NCI-H2107 treated with DMSO at 0.1 percent for 48 hours (cell line): ENCODE results near the gene ADORA1.

Experiments
- DNase-seq: peaks from one replicate; lab custom pipeline; 2025; ENCODE audit not compliant: unreplicated experiment; lab: John Stamatoyannopoulos, UW

The ADORA1 gene

GRCh38 chr1:203185585-203185984 is 58.1 kb downstream of the ADORA1 start:
- no peak for DNase-seq

DNA sequence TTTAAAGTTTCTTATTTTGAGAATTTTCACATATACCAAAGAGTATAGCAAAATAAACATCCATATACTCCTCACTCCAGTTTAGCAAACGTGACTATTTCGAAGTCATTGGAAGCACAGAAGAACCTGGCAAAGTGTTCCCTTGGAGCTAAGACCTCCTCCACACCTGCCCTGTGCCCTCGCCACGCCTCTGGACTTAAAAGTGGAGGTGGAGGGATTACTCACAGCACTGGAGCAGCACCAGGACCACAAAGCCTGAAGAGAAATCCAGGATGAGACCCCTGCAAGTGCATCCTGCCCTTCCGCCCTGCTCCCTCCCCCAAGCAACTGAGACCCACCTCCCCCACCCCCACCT is 58.5 kb downstream of the ADORA1 start:
- no peak for DNase-seq

DNA sequence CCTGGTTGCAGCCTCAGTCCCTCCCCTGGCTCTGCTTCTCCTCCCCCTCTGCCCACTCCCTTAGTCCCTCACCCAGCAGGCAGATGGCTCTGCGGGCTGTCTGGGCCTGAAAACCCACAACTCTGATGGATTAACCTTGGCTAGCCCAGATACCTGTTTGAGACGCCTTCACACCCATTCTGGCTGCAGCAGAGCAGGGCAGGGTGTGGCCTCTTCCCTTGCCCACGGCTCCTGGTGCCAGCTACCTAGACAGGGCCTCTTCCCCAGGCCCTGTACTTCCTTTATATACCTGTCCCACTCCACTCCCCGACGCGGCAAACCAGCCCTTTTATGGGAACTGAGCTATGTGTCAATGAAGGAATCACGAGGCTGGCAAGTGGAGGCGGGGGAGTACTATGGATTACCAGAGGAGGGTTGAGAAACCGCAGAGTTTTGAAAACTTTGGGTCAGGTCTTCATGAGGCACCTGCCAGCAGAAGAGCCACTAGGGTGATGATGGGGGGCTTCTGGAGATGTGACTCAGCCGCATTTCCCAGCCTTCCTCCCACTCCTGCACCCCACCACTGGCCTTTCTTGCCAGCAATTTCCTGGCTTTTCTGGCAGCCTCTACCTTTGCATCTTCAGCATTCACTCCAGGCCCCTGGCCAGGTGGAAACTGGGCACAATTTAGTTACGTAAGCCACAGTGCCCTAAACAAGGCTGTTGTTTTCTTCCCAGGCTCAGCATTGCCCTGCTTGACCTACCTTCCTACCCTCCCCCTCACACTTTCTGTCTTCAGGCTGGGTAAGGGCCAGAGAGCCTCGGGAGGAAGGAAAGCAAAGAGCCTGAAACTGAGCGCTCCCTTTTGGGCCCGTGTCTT is 59.1 kb downstream of the ADORA1 start, which contains the start of gene CHI3L1:
Gene CHI3L1, minus strand, starts transcription at position 259 of the 858 bp plus-strand sequence. Its CDS starts 81 bp downstream, at position 178.
- no peak for DNase-seq

GRCh38 chr1:203187304-203187685 is 59.8 kb downstream of the ADORA1 start:
- no peak for DNase-seq

DNA sequence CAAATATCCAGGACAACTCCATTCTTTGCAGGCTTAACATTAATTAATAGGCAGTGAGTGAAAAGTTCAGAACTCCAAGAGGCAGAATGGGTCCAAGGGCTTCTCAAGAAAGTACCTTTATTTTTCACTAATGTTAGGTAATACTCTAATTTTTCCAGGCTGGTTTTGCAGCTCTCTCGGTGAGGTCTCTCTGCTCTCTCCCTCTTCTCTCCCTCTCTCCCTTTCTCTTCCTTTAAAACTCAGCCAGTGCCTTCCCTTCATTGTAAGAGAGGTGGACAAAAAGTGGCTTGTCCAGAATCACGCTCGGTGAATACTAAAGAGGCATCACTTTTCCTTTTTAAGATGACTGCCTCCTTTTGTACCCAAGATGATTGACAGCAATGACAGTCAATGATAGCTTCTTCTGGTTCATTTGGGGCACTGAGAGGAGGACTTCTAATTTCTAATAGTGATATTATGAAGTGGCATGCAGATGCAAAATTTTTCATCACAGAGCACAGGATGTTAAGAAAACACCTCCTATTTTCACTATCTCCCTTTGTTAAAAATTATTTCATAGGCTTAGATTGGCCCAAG is 60.3 kb downstream of the ADORA1 start:
- no peak for DNase-seq

DNA sequence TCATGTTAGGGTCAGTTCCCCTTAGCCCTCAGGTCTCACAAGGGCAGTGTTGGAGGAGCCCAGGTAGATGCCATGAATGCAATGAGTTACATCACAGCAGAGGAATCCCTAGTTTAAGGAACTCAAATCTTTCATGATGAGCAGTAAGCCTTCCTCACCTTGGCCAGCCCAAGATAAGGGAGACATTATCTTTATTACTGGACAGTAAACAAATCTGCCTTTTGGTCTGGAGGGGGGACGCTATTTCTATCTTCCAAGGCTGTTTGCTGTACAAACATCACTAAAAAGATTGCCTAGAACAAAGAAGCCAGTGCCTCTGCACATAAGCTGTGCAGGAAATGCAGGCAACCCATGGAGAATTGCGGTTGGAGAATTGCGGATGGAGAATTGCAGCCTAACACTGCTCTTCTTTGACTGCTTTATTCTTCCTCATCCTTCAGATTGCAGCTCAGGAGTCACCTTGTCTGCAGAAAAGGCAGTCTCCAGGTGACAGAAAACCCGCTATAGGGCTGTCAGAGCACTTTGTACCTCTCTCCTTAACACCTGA is 61.2 kb downstream of the ADORA1 start:
- no peak for DNase-seq

DNA sequence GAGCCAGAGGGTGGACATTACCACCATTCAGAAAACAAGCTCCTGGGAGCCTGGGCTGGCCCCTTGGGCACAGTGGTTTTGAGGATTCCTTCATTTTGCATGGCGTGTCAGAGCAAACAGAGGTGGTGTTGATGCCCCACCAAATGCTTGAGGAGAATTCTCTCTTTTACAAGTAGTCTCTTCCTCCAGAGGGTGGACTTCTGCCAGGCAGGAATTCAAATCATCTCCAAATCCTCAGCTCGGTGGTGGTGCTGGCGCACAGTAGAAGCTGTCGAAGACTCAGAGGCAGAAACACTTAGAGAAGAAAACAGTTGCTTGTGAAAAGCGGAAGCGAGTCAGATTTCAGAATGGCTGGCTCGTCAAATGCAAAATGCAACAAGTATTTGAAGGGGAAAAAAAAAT is 62.4 kb downstream of the ADORA1 start:
- no peak for DNase-seq

DNA sequence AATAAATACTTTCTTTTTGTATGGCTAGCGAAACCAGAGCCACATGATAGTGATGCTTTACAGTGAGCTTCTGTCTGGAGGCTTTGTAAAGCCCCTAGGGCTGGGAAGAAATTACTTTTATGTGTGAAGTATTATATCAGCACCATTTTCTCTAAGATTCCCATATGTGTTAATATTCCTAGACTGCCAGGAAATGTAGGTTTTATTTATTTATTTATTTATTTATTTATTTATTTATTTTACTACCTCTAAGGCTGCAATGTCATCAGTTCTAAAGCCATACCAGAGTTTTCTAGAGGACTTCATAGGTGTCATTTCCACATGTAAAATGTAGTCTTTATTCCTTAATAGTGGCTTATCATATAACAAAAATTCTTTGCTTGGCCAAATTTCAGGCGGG is 63.4 kb downstream of the ADORA1 start:
- no peak for DNase-seq

- no peak for DNase-seq
Observed at GRCh38 chr1:203196371-203196770, 68.8 kb downstream of the ADORA1 start.

DNA sequence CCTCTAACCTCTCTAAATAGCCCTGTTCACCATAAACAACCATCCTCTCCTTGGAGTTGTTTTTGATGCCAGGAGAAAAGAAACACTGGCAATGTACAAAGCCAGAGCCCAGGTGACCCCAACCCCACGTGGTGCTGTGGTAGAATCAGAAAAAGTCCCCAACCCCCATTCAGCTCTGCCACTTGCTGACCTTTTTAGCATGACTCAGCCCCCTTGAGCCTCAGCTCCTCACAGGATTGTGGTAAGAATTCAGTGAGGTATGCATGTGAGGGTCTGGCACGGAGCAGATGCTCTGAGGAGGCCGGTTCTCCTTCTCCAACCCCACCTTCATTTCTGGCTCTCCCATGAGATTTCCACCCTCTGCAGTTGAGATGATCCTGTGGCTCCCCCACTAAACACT is 70.1 kb downstream of the ADORA1 start:
- no peak for DNase-seq

GRCh38 chr1:203199002-203199401 is 71.5 kb downstream of the ADORA1 start:
- no peak for DNase-seq

GRCh38 chr1:203199481-203199815 is 71.9 kb downstream of the ADORA1 start:
- DNase-seq = no peak

DNA sequence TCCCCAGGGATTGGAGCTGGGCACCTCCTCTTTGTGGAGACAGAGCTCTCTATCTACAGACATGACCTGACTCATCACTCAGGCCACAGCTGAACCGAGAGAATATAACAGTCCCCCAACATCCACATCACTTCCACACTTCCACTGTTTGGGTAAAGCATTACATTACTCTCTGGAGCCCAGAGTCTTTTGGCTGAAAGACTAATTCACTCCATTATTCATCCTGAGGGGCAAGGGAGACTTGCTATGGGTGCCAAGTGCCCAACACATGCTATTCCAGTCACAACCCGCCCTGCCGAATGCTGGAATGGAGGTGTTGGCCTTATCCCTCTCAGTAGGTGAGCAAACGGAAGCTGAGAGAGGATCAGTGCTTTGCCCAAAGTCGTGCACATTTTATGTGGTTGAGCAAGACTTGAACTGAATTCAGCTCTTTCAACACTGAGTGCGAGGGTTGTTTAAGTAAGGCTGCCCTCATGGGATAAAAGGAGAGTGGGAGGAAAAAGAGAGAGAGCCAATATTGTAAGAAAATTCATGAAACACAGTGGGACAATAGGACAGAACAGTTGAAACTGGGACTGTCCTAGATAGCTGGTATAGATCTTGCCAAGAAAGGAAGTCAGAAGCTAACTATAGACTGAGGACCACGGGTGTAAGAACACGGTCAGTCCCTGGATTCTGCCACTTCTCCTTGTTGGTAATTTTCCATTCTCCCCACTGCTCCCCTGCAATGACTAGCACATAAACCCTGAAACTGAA is 72.5 kb downstream of the ADORA1 start:
- no peak for DNase-seq

GRCh38 chr1:203200916-203201315 is 73.4 kb downstream of the ADORA1 start:
- DNase-seq = no peak

- no peak for DNase-seq
Observed at GRCh38 chr1:203201516-203202205, 74.1 kb downstream of the ADORA1 start.

GRCh38 chr1:203202431-203203245 is 75.1 kb downstream of the ADORA1 start:
- DNase-seq = no peak

- no peak for DNase-seq
Observed at GRCh38 chr1:203204756-203205155, 77.2 kb downstream of the ADORA1 start.

- DNase-seq = no peak
Observed at GRCh38 chr1:203206129-203206687, 78.7 kb downstream of the ADORA1 start.

DNA sequence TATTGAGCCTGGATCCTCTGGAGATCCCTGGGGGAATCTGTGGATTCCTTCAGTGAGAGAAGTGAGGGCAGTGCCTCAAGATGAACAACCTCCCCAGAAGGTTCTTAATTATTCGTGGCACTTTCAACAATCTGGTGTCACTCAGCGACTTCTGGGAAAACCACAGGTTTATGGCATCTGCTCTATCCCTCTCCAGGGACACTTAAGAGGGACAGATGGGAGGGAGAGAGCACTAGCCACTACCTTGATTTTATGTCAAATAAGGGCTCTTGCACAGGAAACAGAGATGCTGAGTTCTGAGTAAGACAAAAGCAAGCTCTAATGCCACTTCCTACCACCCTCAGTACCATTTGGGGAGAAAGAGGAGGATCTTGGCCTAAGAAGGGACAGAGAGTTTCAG is 80.2 kb downstream of the ADORA1 start:
- DNase-seq = peak; percentile 19

- no peak for DNase-seq
Observed at GRCh38 chr1:203208181-203208580, 80.7 kb downstream of the ADORA1 start.
